HG03342 (cell line): Measurements from ENCODE around the gene RNF31.

ENCODE experiments used
- ATAC-seq: cut with Tn5 transposase; IDR thresholded peaks from one replicate; pipeline ENCODE4 v1.9.1; 2021; ENCODE audit warnings: mild to moderate bottlenecking, moderate library complexity; ENCODE audit not compliant: unreplicated experiment

RNF31 gene

DNA sequence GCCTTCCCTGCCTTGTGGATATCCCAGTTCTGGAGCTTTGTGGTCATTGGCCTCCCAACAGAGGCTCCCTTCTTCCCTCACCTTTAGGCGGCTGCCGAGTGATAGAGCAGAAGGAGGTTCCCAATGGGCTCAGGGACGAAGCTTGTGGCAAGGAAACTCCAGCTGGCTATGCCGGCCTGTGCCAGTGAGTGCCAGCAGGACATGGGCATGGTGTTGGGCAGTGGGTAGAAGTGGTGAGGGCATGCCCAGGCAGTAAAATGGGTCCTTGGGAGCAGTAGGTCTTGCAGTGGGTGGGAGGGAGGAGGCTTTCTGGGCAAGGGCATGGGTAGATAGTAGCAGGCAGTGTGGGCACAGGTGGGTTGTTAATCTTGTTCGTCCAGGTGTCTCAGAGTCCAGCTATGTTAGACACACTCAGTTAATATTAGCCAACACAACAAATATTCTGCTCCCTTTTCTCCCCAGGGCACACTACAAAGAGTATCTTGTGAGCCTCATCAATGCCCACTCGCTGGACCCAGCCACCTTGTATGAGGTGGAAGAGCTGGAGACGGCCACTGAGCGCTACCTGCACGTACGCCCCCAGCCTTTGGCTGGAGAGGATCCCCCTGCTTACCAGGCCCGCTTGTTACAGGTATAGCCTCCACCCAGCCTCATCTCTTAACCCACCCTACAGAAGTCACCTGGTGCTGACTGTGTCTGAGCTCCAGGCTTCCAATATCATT is 12.6 kb downstream of the RNF31 start:
- no peak for ATAC-seq

DNA sequence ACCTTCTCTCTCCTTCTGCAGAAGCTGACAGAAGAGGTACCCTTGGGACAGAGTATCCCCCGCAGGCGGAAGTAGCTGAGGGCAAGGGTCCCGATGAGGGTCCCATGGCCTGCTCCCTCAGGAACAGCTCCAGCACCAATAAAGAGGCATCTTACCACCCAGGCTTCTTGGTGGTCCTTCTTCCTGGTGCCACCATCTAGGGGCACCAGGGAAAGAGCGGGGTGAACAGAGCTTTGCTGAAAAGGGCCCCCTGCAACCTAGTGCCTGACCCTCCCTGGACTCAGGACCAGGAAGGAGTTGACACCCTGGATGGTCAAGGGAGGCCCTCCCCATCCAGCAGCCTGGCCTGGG is 13.2 kb downstream of the RNF31 start:
- ATAC-seq, result no peak

DNA sequence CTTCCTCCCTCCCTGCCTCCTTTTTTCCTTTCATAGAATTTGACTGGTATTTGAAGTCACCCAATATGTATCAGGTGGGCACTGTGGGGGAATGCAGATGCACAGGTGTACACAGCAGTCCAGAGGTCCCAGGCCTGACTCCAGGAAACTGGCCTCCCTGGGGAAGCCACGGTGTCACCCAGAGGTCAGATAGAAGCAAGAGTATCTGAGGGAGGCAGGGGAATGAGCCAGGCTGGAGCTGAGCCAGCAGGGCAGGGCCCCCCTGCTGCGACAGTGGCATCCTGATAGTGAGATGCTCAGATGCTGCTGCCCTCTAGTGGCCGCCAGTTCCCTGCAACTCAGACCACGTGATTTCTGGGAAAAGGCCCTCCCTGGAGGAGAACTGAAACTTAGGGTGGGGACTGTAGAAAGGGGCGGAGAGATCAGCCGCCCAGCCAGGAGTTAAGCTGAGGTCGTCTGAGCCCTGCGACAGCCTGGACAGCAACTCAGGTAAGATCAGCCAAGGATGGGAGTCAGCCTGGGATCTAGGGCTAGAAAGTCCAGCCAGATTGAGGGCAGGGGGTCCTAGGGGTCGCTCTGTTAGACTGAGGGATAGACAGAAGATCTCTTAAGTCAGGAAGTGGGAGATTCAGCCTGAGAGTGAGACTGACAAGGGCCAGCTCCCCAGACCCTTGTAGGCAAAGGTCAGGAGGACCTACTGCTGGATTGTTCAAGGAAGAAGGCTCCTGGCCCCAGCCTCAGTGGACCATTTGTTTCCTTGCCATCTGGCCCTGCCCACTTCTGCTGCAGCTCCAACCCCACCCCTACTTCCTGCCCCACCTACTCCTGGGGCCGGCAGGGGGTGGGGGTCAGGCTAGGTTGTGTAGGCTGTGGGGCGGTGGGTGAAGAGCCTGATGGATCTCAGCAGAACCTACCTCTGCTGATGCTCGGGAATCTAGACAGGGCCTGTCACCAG is 13.8 kb downstream of the RNF31 start, which contains the start of gene IRF9:
TSS of gene IRF9 (plus strand) at position 416 of the 955 bp plus-strand sequence. CDS start 880 bp downstream, outside the sequence.
- peak; percentile 70 for ATAC-seq

DNA sequence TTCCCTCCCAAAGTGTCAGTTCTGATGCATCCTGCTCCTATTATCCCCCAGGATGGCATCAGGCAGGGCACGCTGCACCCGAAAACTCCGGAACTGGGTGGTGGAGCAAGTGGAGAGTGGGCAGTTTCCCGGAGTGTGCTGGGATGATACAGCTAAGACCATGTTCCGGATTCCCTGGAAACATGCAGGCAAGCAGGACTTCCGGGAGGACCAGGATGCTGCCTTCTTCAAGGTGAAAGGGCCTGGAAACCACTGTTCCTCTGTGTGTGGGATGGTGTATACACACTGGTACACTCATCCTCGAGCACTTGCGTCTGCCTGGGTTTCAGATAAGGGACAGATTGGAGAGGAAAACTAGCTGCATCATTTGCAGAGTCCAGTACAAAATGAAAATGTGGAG is 14.8 kb downstream of the RNF31 start:
- ATAC-seq, result no peak

DNA sequence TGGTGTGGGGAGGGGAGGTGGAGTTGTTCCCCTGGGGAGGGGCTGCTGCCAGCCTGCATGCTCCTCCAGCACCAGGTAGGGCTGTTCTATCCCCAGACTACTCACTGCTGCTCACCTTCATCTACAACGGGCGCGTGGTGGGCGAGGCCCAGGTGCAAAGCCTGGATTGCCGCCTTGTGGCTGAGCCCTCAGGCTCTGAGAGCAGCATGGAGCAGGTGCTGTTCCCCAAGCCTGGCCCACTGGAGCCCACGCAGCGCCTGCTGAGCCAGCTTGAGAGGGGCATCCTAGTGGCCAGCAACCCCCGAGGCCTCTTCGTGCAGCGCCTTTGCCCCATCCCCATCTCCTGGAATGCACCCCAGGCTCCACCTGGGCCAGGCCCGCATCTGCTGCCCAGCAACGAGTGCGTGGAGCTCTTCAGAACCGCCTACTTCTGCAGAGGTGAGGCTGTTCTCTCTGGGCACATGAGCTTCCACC is 17.3 kb downstream of the RNF31 start:
- no peak for ATAC-seq

DNA sequence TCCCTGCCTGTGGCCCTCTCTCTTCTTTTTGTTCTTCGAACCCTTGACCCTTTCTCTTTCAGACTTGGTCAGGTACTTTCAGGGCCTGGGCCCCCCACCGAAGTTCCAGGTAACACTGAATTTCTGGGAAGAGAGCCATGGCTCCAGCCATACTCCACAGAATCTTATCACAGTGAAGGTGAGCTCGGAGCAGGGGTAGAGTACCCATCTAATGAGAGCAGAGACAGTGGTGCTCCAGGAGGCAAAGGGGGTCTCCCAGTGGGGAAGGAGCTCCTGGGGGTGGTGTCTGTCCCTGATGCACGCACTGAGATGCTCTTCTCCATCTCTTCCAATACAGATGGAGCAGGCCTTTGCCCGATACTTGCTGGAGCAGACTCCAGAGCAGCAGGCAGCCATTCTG is 18.5 kb downstream of the RNF31 start:
- no peak for ATAC-seq

DNA sequence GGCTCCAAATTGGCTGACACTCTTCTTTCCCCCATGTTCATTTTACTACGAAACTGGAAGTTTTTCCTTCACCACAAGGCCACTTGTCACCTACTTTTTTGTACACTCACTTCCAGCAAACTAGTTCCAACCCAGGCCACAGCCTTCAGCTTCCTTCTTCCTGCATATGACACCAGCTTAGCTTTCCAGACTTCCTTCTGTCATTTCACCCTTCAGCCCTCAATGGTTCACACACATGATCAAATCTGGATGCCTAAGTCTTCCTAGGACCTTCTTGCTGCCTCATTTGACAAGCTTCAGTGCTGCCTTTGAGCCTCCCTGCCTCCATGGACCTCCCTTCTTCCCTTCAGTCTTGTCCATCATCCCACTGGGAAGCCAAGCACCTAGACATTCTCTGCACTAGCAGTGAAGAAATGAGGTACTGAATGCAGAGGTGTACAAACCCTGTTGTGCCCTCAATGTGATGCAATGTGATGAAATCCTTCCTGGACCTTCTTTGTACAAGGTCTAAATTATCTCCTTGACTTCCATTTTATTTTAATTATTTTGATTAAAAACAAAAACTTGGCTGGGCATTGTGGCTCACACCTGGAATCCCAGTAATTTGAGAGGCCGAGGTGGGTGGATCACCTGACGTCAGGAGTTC is 20.3 kb downstream of the RNF31 start:
- ATAC-seq, result no peak

DNA sequence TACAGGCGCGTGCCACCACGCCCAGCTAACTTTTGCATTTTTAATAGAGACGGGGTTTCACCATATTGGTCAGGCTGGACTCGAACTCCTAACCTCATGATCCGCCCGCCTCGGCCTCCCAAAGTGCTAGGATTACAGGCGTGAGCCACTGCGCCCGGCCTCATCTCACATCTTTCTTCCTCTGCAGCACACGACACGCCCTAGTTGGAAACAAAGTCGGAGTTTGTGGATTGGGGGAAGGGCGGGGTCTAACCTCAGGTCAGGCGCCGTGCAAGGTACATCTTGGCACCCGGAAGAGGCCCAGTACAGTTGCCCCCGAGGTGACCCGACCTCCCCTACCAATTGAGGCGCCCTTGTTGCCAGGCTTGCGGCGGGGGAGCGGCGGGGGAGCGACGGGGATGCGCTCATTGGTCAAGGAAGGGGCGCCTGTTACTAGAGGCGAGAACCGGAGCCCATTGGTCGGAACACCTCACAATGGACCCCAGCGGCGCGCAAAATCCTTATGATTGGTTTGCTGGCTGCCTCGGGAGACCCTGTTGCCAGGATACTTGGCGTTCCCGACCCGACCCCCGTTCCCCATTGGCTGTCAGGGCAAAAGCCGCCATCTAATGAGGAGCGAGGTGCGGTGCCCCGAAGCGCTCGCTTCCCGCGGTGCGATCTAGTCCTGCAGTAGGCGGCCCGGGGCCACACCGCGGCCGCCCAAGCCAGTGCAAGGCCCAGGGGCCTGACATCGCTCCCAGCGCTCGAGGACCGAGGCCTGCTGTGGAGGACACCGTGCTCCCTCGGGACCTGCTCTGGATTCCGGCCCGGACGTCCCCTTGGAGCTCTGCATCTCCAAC is 24.3 kb downstream of the RNF31 start, which contains the start of gene REC8:
TSS of gene REC8 (plus strand) at position 659 of the 839 bp plus-strand sequence. CDS start 473 bp downstream, outside the sequence.
- peak; percentile 72 for ATAC-seq

DNA sequence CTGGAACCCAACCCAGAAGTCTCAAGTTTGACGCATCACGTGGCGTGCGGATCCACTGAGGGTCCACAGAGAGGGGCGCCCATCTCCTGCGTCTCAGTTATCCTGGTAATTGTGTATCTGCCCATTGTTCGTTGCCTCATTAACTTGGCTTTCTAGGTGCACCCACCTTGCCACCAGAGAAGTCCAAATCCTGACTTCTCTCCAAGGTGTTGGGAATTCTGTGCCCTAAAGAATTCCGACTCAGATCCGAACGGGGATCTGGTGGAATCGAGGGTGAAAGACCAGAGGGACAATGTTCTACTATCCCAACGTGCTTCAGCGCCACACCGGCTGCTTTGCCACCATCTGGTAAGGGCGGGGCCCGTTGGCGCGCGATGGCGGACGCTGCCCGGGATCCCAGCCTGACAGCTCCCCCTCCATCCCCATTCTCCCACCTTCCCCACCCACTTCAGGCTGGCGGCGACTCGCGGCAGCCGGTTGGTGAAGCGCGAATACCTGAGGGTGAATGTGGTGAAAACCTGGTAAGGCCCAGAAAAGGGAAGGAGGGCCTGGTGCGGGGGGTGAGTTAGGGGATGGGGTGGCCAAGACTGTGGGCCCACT is 25.1 kb downstream of the RNF31 start:
- no peak for ATAC-seq

DNA sequence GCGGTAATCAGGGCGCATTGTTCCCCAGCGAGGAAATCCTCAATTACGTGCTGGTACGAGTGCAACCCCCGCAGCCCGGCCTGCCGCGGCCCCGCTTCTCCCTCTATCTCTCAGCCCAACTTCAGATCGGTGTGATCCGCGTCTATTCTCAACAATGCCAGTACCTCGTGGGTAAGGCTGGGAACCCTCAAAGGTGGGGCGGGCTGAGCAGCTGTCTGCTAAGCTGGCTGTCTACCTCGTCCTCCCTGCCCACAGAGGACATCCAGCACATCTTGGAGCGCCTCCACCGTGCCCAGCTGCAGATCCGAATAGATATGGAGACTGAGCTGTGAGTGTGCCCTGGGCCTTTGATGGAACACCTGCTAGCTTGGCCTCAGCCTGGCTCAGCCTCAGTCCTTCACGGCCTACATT is 25.6 kb downstream of the RNF31 start:
- no peak for ATAC-seq

DNA sequence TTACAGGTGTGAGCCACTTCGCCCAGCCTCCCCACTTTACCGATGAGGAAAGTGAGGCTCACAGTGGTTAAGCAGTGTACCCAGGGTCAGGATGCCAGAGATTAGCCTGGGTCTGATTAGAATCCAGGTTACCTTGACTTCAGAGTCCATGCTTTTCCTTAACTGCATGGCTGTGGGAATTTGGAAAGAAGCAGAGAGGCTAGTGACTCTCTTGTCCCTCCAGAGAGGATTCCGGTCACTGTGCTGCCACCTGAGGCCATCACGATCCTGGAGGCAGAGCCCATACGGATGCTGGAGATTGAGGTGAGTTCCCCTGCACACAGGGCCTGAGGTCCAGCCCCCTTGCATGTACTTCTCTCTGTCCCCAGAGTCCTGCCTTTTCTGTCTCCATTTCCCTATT is 29.3 kb downstream of the RNF31 start:
- no peak for ATAC-seq

DNA sequence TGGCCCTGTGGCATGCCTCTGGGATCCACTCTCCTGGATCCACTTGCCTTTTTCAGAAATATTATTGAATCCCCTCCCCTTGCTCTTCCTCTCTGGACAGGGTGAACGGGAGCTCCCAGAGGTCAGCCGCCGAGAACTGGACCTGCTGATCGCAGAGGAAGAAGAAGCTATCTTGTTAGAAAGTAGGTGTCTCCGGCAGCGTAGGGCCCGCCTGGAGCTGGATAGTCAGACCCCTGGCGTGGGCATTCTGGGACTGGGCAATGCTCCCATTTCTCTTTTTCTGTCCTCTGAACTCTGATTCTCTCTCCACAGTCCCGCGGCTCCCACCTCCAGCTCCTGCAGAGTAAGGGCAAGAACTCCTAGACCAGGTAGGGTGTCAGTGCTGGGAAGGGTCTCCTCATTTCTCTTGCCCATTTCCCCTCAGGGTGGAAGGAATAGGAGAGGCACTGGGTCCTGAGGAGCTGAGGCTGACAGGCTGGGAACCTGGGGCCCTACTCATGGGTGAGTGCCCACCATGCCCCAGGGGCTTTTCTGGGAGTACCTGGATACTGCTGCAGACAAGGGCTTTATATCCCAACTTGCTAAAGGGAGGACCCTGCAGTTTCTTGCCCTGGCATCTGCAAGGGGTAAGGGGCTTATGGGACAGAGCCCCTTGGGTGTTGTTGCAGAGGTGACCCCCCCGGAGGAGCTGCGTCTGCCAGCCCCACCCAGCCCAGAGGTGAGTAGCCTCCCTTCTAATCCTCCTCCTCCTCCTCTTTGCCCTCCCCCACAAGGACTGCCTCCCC is 29.9 kb downstream of the RNF31 start:
- no peak for ATAC-seq

DNA sequence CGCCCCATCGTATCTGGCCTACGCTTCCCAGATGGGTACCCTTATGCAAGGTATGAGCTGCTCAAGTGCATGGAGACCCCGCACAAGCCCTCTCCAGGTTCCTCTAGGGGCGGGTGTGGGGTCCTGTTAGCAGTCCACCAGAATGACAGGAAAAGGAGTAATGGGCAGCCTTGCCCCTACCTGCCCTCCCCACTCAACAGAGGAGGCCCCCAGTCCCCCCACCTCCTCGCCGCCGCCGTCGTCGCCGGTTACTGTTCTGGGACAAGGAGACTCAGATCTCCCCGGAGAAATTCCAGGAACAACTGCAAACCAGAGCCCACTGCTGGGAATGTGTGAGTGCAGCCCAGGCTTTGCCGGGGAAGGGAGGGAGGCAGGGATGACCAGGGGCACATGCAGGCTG is 30.6 kb downstream of the RNF31 start:
- no peak for ATAC-seq

DNA sequence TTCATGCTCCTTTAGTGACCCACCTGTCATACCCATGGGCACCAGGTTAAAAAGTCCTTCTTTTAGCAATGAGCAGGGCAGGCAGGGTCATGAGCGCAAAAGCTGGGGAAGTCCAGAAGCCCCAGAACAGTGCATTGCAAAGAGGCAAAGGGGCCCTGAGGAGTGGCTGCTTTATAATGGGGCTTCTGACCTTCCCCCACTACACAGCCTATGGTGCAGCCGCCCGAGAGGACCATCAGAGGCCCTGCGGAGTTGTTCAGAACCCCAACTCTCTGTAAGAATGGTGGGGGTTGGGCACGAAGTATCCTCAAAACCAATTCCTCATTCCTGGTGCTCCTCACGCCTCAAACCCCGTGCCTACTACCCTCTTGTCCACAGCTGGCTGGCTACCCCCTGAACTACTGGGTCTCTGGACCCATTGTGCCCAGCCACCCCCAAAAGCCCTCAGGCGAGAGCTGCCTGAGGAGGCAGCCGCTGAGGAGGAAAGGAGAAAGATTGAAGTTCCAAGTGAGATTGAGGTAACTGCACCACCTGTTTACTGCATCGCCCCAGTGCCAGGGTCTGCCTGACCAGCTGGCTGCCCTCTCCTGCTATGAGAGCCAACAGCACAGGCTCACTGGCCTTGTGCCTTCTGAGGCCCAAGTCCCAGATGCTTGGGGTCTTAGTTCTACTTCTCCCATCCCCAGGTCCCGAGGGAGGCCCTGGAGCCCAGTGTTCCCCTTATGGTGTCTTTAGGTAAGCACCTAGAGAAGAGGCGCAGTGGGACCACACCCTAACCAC is 31.3 kb downstream of the RNF31 start:
- no peak for ATAC-seq

DNA sequence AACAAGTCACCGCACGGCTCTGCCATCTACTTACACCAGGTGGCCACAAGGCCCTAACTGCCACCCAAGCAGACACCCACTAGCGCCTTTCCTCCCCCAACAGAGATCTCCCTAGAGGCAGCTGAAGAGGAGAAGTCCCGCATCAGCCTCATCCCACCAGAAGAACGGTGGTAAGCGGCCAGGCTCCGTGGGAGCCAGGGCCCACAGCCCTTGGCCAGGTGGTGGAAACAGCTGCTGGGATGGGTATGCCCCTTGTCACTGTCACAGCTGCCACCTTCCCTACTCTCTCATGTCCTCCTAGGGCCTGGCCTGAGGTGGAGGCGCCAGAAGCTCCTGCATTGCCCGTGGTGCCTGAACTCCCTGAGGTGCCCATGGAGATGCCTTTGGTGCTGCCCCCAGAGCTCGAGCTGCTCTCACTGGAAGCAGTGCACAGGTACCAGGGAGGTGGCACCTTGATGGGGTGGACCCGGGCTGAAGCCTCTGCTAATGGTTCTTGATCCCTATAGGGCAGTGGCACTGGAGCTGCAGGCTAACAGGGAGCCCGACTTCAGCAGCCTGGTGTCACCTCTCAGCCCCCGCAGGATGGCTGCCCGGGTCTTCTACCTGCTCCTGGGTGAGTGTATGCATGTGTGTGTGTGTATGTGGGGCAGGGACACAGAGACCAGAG is 32.1 kb downstream of the RNF31 start:
- no peak for ATAC-seq

DNA sequence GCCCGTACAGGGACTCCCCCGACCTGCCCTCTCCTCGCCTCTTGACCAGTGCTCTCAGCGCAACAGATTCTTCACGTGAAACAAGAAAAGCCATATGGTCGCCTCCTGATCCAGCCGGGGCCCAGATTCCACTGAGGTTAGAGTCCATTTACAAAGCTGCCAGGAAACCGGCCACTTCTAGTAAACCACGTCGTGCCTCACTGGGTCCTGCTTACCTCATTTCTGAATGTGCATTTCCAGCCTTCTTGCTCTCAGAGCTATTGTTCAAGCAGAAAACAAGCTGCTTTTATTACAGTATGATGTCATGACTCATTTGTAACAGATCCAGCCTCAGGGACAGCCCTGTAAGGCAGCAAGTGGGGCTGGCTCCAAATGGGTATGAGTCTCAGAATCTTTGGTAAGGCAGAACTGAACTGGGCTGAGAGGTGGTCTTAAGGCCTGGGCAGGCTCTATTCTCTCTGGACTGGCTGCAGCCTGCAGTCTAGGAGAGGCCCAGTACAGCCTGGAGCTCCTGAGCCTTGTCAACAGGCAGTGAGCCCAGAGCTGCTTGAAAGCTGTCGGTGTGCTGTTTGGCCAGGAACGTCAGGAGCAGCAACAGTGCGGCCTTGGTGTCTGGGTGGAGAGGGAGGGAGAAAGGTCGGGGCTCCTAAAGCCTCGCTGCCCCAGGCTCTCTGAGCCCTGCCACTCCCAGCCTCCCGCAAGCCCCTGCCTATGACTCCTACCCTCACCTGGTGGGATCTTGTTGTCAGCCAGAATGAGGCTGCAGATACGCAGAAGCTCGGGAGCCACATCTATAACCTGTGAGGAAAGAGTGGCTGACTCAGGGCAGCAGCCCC is 32.9 kb downstream of the RNF31 start:
- no peak for ATAC-seq
